Measurements from ENCODE around the gene MEIS2.

The MEIS2 gene

GRCh38 chr15:36951731-36952247 is 148.6 kb downstream of the MEIS2 start:
- DNase-seq, result no peak

GRCh38 chr15:36950371-36950770 is 150.0 kb downstream of the MEIS2 start:
- DNase-seq, result no peak

GRCh38 chr15:36948982-36949381 is 151.4 kb downstream of the MEIS2 start:
- DNase-seq, result no peak

GRCh38 chr15:36947035-36947719 is 153.2 kb downstream of the MEIS2 start:
- DNase-seq, result no peak

GRCh38 chr15:36944442-36944841 is 155.9 kb downstream of the MEIS2 start:
- DNase-seq, result no peak

- no peak for DNase-seq
Observed at GRCh38 chr15:36943508-36944361, 156.6 kb downstream of the MEIS2 start.

GRCh38 chr15:36942248-36942827 is 158.0 kb downstream of the MEIS2 start:
- no peak for DNase-seq

- no peak for DNase-seq
Observed at GRCh38 chr15:36941798-36942197, 158.6 kb downstream of the MEIS2 start.

- DNase-seq, result no peak
Observed at GRCh38 chr15:36940636-36941260, 159.6 kb downstream of the MEIS2 start.

- DNase-seq, result no peak
Observed at GRCh38 chr15:36940219-36940618, 160.1 kb downstream of the MEIS2 start.

GRCh38 chr15:36938764-36939163 is 161.6 kb downstream of the MEIS2 start:
- no peak for DNase-seq

GRCh38 chr15:36938131-36938530 is 162.2 kb downstream of the MEIS2 start:
- DNase-seq, result no peak

- DNase-seq, result no peak
Observed at GRCh38 chr15:36936613-36937012, 163.7 kb downstream of the MEIS2 start.

GRCh38 chr15:36933255-36933990 is 166.9 kb downstream of the MEIS2 start:
- no peak for DNase-seq

GRCh38 chr15:36932070-36932469 is 168.3 kb downstream of the MEIS2 start:
- no peak for DNase-seq

GRCh38 chr15:36931434-36931833 is 168.9 kb downstream of the MEIS2 start:
- DNase-seq, result no peak

- DNase-seq, result no peak
Observed at GRCh38 chr15:36926427-36926825, 173.9 kb downstream of the MEIS2 start.

GRCh38 chr15:36925653-36926426 is 174.5 kb downstream of the MEIS2 start:
- no peak for DNase-seq

GRCh38 chr15:36925049-36925448 is 175.3 kb downstream of the MEIS2 start:
- DNase-seq, result no peak

GRCh38 chr15:36924034-36924433 is 176.3 kb downstream of the MEIS2 start:
- DNase-seq, result no peak

- no peak for DNase-seq
Observed at GRCh38 chr15:36921484-36922091, 178.8 kb downstream of the MEIS2 start.
